RWPE2 (cell line): ENCODE measurements around the gene TPI1.
A peak's percentile ranks its signal among the peaks of the same experiment; 100 is the strongest.

Experiments
- ATAC-seq: fragments of 200-7000 bp; cut with Tn5 transposase; 3 replicates; pipeline ENCODE4 v1.9.1; 2021; ENCODE audit warnings: low read depth
- DNase-seq: peaks from one replicate; pipeline ENCODE4 v3.0.0-alpha.2; 2020; ENCODE audit warnings: low spot score
- H3K27ac ChIP-seq: fragments of 450-650 bp; 2 replicates; pipeline ENCODE4 v1.5.1; 2017; ENCODE audit warnings: mild to moderate bottlenecking; ENCODE audit not compliant: poor library complexity, severe bottlenecking
- H3K27me3 ChIP-seq: fragments of 250-450 bp; sonication (Bioruptor Pico); 2 replicates; pipeline ENCODE4 v1.5.1; 2021; ENCODE audit warnings: mild to moderate bottlenecking, moderate library complexity; ENCODE audit not compliant: insufficient read depth, poor library complexity, severe bottlenecking
- H3K36me3 ChIP-seq: fragments of 250-450 bp; sonication (Bioruptor Pico); 2 replicates; pipeline ENCODE4 v1.5.1; 2020; ENCODE audit warnings: low read depth, mild to moderate bottlenecking, moderate library complexity
- H3K4me1 ChIP-seq: fragments of 250-450 bp; sonication (Bioruptor Pico); 2 replicates; pipeline ENCODE4 v1.5.1; 2021; ENCODE audit warnings: mild to moderate bottlenecking, moderate library complexity; ENCODE audit not compliant: insufficient read depth, poor library complexity, severe bottlenecking
- H3K4me3 ChIP-seq: fragments of 250-450 bp; sonication (Bioruptor Pico); 2 replicates; pipeline ENCODE4 v1.5.1; 2021; ENCODE audit warnings: mild to moderate bottlenecking, moderate library complexity; ENCODE audit not compliant: severe bottlenecking
- H3K9me3 ChIP-seq: fragments of 250-450 bp; sonication (Bioruptor Pico); 2 replicates; pipeline ENCODE4 v1.5.1; 2021; ENCODE audit warnings: mild to moderate bottlenecking, moderate library complexity; ENCODE audit not compliant: severe bottlenecking
- CTCF ChIP-seq: fragments of 450-650 bp; IDR thresholded peaks from one replicate; pipeline ENCODE4 v1.5.1; 2017; ENCODE audit warnings: mild to moderate bottlenecking, moderate library complexity; ENCODE audit not compliant: poor library complexity, severe bottlenecking

Gene TPI1

GRCh38 chr12:6851153-6851920 lies 16.0 kb upstream of the TPI1 start, which contains the start of gene CDCA3:
Gene CDCA3, minus strand, starts transcription at chr12:6851286. Its CDS starts 334 bp downstream, at chr12:6850952.
- peak; percentile 74 for ATAC-seq
- H3K27ac ChIP-seq = peak within 1 kb of the TSS; percentile 63
- no peaks in the 10 kb centered on the region for H3K4me1 ChIP-seq
- H3K27me3 ChIP-seq = no peaks in the 10 kb centered on the region
- TF ChIP-seq CTCF = no peak
- peak within 1 kb of the TSS; percentile 78 for H3K4me3 ChIP-seq
- peak; percentile 98 for DNase-seq
- H3K36me3 ChIP-seq = peaks cover 38% of the 10 kb centered on the region
- no peaks in the 10 kb centered on the region for H3K9me3 ChIP-seq

DNA sequence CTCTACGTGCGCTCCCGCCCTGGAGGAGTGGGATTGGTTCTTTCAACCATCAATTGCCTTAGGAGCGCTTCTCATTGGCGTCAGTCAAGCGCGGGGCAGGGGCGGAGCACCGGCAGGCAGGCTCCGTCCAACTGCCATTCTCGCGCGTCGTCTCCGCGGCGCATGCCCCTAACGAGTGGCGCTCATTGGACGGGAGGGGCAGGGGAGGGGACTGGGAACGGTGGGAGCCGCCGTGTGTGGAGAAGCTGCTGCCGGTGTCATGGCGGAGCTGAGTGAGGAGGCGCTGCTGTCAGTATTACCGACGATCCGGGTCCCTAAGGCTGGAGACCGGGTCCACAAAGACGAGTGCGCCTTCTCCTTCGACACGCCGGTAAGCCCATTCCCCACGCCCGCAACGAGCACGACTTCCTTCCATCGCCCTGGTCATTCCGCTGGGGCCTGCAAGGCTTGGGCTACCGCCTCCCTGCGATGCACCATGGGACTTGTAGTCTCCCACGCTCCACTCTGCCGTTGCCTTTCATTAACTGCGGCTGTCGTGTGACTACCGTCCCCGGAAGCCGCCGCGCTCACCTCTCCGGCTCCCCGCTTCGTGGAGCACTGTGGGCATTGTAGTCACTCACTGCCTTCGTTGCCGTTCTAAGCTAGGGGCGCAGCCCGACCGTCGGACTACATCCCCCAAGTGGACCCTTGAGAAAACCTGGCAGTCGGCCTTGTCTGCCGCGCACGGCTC lies 15.2 kb upstream of the TPI1 start, which contains the start of gene USP5:
TSS of gene USP5 (plus strand) at position 230 of the 730 bp plus-strand sequence. CDS start at position 260, 30 bp downstream.
- DNase-seq (peak; percentile 99), ATAC-seq (peak; percentile 84)
- H3K36me3 ChIP-seq = peaks cover 39% of the 10 kb centered on the region
- no peak for TF ChIP-seq CTCF
- peak within 1 kb of the TSS; percentile 78 for H3K4me3 ChIP-seq
- H3K27me3 ChIP-seq = no peaks in the 10 kb centered on the region
- no peaks in the 10 kb centered on the region for H3K9me3 ChIP-seq
- peak within 1 kb of the TSS; percentile 63 for H3K27ac ChIP-seq
- no peaks in the 10 kb centered on the region for H3K4me1 ChIP-seq

DNA sequence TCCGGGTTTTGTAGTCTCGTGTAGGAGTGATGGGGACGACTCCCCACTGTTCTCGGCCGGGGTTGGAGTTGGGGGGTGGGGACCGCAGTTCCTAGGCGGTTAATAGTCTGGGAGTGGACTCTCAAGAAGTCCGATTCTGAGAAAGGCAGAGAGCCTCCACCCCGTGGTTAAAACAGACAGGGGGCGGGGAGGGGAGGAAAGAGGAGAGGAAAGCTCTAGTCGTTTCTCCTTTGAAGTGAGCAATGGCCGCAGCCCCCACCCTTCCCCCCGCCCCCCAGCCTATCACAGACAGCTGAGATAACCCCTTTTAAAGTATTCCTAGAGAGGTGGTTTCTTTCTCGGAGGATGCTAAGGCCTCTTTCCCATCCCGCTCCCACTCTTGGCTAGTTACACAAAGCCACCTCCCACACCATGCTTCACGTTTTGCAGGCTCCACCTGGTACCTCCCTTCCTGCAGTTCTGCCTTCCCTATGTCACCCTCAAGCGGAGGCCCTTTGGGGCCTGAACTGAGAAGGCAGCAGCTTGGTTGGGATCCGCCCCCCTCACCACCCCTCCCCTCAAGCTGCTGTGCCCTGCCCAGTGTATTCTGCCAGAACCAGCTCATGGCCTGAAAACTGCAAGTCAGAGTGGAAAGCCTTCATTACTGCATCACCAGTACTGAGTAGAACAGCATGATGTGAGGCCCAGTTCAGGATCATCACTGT lies 14.5 kb upstream of the TPI1 start:
- H3K9me3 ChIP-seq = no peaks in the 10 kb centered on the region
- H3K4me3 ChIP-seq = peak overlapping the region; percentile 78
- H3K27ac ChIP-seq = peak overlapping the region; percentile 63
- no peak for DNase-seq
- no peaks in the 10 kb centered on the region for H3K4me1 ChIP-seq
- no peaks in the 10 kb centered on the region for H3K27me3 ChIP-seq
- H3K36me3 ChIP-seq = peaks cover 46% of the 10 kb centered on the region
- ATAC-seq = no peak
- TF ChIP-seq CTCF = no peak

DNA sequence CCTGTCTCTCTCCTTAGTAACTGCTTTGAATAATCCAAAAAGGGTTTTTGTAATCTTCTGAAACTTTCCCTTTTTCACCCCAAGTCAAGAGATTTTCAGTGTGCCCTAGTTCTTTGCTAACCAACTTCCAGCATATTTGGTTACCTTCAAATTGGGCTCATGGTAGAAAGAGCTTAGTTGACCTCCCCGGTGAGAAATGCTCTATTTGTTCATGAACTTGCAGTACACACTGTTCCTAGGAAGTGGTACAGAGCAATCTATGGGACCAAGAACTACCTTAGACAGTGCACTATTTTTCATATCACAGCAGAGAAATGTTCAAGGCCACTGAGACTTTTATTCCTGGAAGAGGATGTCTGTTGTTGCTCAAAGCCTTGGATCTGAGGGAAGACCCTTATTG lies 13.7 kb upstream of the TPI1 start:
- H3K4me3 ChIP-seq = no peak overlapping the region
- no peaks in the 10 kb centered on the region for H3K4me1 ChIP-seq
- H3K27ac ChIP-seq = peak overlapping the region; percentile 63
- DNase-seq = no peak
- ATAC-seq = no peak
- H3K9me3 ChIP-seq = no peaks in the 10 kb centered on the region
- TF ChIP-seq CTCF = no peak
- H3K27me3 ChIP-seq = no peaks in the 10 kb centered on the region
- H3K36me3 ChIP-seq = peaks cover 46% of the 10 kb centered on the region
